Measurements from ENCODE around the gene PIAS3. TPM values are rescaled to one million over a fixed set of nuclear protein-coding genes. Genes with fewer than 3 reads are reported as not detected.
"Not testable (repeated sequence)": the region's sequence is repeated elsewhere in the genome, so short reads cannot be mapped to it uniquely, and the experiment has no call there.

PIAS3 gene
- total RNA-seq, 4 donors from 2014 or later = 43.8 to 78.4 (median 49.4) TPM

DNA sequence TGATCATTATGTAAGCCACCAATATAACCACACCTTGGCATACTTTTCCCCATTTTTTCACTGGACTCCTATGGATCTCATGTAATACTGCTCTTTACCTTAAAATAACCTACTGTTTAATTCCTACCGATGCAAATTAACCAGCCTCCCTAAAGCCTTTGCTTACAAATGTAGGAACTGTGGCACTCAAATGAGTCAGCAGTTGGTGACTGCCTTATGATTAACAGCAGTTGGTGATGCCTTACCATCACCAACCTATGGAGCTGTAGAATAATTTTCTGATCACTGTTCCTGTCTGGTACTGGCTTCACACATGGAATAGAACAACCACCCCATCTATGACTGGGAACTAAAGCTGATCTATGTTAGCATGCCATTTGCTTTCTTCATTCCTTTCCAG, 21.2 kb downstream of the PIAS3 start:
- no peak overlapping the region for H3K4me3 ChIP-seq
- H3K9me3 ChIP-seq = no peaks in the 10 kb centered on the region
- no peaks in the 10 kb centered on the region for H3K4me1 ChIP-seq
- peaks cover 98% of the 10 kb centered on the region for H3K36me3 ChIP-seq
- no peak for DNase-seq (ENCODE audit: low spot score in 2 of 2)
- H3K27ac ChIP-seq = no peak overlapping the region
- WGBS = 95% methylated on average over 1 of the region's 1 CpG
- H3K27me3 ChIP-seq = no peaks in the 10 kb centered on the region
- no peak for TF ChIP-seq EP300 (IDR thresholded peaks at IDR 0.05)
- TF ChIP-seq, protein P1, sequence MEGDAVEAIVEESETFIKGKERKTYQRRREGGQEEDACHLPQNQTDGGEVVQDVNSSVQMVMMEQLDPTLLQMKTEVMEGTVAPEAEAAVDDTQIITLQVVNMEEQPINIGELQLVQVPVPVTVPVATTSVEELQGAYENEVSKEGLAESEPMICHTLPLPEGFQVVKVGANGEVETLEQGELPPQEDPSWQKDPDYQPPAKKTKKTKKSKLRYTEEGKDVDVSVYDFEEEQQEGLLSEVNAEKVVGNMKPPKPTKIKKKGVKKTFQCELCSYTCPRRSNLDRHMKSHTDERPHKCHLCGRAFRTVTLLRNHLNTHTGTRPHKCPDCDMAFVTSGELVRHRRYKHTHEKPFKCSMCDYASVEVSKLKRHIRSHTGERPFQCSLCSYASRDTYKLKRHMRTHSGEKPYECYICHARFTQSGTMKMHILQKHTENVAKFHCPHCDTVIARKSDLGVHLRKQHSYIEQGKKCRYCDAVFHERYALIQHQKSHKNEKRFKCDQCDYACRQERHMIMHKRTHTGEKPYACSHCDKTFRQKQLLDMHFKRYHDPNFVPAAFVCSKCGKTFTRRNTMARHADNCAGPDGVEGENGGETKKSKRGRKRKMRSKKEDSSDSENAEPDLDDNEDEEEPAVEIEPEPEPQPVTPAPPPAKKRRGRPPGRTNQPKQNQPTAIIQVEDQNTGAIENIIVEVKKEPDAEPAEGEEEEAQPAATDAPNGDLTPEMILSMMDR (IDR thresholded peaks at IDR 0.05) = no peak
- no peak for TF ChIP-seq POLR2A (IDR thresholded peaks at IDR 0.05)

GRCh38 chr1:145830810-145831209, 28.1 kb downstream of the PIAS3 start:
- H3K4me1 ChIP-seq; DNase-seq (ENCODE audit: low spot score in 2 of 2); H3K9me3 ChIP-seq; H3K27me3 ChIP-seq; H3K4me3 ChIP-seq; H3K27ac ChIP-seq: not testable (repeated sequence)
- WGBS = 87% methylated on average over 2 of the region's 2 CpGs
- peaks cover 89% of the 10 kb centered on the region for H3K36me3 ChIP-seq

GRCh38 chr1:145828367-145829026, 30.4 kb downstream of the PIAS3 start:
- TF ChIP-seq, protein P1 (IDR thresholded peaks at IDR 0.05) = no peak
- TF ChIP-seq POLR2AphosphoS5 (IDR thresholded peaks at IDR 0.05) = no peak
- no peak for TF ChIP-seq EP300 (IDR thresholded peaks at IDR 0.05)
- no peak for TF ChIP-seq POLR2A (IDR thresholded peaks at IDR 0.05)
- no peak overlapping the region for H3K27ac ChIP-seq
- H3K27me3 ChIP-seq = no peaks in the 10 kb centered on the region
- H3K4me3 ChIP-seq = no peak overlapping the region
- peaks cover 14% of the 10 kb centered on the region for H3K4me1 ChIP-seq
- no peaks in the 10 kb centered on the region for H3K9me3 ChIP-seq
- DNase-seq (ENCODE audit: low spot score in 2 of 2) = no peak
- peaks cover 67% of the 10 kb centered on the region for H3K36me3 ChIP-seq

- TF ChIP-seq, protein P1 (IDR thresholded peaks at IDR 0.05) = no peak
- no peak for TF ChIP-seq POLR2A (IDR thresholded peaks at IDR 0.05)
- no peak for TF ChIP-seq POLR2AphosphoS5 (IDR thresholded peaks at IDR 0.05)
- no peak for TF ChIP-seq EP300 (IDR thresholded peaks at IDR 0.05)
- Histone ChIP-seq H3K27ac (no peak overlapping the region), H3K9me3 (no peaks in the 10 kb centered on the region), H3K4me3 (no peak overlapping the region), H3K36me3 (peaks cover 61% of the 10 kb centered on the region), H3K27me3 (no peaks in the 10 kb centered on the region), H3K4me1 (peaks cover 14% of the 10 kb centered on the region)
- no peak for DNase-seq (ENCODE audit: low spot score in 2 of 2)
Measured at GRCh38 chr1:145827966-145828365, 30.9 kb downstream of the PIAS3 start.

- H3K27me3 ChIP-seq = no peaks in the 10 kb centered on the region
- DNase-seq (ENCODE audit: low spot score in 2 of 2) = no peak
- H3K9me3 ChIP-seq = no peaks in the 10 kb centered on the region
- H3K4me1 ChIP-seq = peaks cover 14% of the 10 kb centered on the region
- WGBS = 89% methylated on average over 2 of the region's 2 CpGs
- no peak overlapping the region for H3K27ac ChIP-seq
- TF ChIP-seq POLR2AphosphoS5 (IDR thresholded peaks at IDR 0.05) (no peak), POLR2A (IDR thresholded peaks at IDR 0.05) (no peak), EP300 (IDR thresholded peaks at IDR 0.05) (no peak)
- TF ChIP-seq, protein P1 (IDR thresholded peaks at IDR 0.05) = no peak
- peaks cover 44% of the 10 kb centered on the region for H3K36me3 ChIP-seq
- H3K4me3 ChIP-seq = no peak overlapping the region
Measured at GRCh38 chr1:145826030-145826429, 32.9 kb downstream of the PIAS3 start.

GRCh38 chr1:145824499-145824842, 34.4 kb downstream of the PIAS3 start:
- H3K27ac ChIP-seq = peak overlapping the region; percentile 95
- WGBS = 0% methylated on average over 7 of the region's 7 CpGs

More at GRCh38 chr1:145824499-145824842, 34.4 kb downstream of the PIAS3 start:
- no peaks in the 10 kb centered on the region for H3K27me3 ChIP-seq
- H3K36me3 ChIP-seq = peaks cover 29% of the 10 kb centered on the region
- H3K4me1 ChIP-seq = peaks cover 18% of the 10 kb centered on the region
- DNase-seq (ENCODE audit: low spot score in 2 of 2) = no peak
- peak overlapping the region; percentile 88 for H3K4me3 ChIP-seq
- H3K9me3 ChIP-seq = no peaks in the 10 kb centered on the region
- TF ChIP-seq POLR2A (IDR thresholded peaks at IDR 0.05) (no peak), EP300 (IDR thresholded peaks at IDR 0.05) (no peak), POLR2AphosphoS5 (IDR thresholded peaks at IDR 0.05) (no peak)
- TF ChIP-seq, protein P1 (IDR thresholded peaks at IDR 0.05) = no peak

Data from suprapubic skin (tissue), 4 donors.